Kidney glomerular epithelial cell (primary cell): Measurements from ENCODE around the gene GPN2.
"Not testable (repeated sequence)": the region's sequence is repeated elsewhere in the genome, so short reads cannot be mapped to it uniquely, and the experiment has no call there.

Experiments used
- DNase-seq: peaks from one replicate; lab custom pipeline; 2025; lab: John Stamatoyannopoulos, UW

The GPN2 gene

DNA sequence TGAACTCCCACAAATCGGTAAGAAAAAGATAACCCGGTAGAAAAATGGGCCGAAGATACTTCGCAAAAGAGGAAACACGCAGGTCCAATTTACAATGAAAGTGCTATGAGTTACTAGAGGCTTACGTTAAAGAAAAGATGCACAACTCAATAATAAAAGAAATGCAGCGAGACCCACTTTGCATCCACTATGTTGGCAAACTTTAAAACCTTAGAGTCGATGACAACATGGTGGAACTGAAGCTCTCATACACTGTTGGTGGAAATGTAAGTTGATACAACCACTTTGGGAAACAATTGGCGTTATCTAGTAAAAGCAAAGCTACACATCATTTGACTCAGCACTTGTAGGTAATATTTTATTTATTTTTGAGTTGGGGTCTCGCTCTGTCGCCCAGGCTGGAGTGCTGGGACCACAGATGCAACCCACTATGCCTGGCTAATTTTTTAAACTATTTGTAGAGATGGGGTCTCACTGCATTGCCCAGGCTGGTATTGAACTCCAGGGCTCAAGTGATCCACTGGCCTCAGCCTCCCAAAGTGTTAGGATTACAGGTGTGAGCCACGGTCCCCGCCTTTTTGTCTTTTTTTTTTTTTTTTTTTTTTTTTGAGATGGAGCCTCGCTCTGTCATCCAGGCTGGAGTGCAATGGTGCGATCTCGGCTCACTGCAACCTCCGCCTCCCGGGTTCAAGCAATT lies 10.9 kb upstream of the GPN2 start:
- DNase-seq: no peak

DNA sequence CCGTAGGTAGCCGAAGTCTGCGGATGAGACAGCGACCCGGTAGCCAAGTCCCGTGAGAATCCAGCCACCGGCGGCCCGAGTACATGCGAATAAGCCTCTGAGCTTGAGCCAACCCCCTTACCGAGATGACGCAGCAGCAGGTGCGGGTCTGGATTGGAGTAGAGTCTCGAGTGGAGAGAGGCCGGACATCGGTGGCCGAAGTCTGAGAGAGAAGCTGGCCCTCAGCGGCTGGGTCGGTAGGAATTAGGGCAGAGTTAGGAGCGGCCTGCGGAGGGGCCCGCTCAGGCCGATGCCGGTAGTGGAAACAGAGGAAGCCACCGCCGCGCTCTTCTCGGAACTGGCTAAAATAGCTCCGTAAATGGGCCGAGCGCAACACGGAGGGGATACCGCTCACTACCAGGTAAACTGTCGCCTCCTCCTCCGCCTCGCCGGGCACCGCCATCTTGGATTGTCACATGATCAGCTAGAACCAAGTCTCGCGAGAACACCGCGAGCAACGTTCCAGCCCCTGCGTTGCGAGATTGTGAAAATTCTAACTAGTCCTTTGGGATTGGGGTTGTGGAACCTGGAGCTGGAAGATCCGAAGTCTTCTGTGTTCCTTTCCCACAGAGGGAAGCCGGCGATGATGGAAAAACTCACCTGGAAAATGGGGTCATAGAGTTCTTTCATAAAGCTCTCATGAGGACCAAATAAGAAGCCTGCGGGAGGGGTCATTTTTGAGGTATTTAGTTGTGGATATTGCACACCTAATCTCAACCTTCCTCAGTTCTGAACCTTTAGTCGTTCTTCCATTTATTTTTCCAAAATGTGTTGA lies 10.1 kb upstream of the GPN2 start, which contains the start of gene GPATCH3:
Gene GPATCH3 (minus strand): TSS at position 467 of the 814 bp plus-strand sequence. CDS start 25 bp downstream, at position 442.
- DNase-seq: peak; percentile 94

DNA sequence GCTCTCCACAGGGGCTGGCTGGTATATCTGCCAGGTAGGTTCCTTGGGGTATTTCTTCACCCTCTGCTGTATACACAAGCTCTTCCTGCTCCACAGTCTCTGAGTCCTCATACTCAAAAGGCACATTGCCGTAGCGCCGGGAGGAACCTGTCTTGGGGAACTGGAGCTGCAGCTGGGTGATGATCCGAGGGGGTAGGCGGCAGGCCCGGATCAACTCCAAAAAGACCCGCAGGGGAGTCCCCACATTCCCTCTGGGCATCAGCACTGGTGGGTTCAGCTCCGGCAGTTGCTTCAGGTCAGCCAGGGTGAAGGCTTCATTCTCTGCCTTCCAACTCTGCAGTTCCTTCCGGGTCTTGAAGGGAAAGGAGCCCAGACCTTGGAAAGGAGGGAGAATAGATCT lies 7.3 kb upstream of the GPN2 start:
- no peak for DNase-seq

DNA sequence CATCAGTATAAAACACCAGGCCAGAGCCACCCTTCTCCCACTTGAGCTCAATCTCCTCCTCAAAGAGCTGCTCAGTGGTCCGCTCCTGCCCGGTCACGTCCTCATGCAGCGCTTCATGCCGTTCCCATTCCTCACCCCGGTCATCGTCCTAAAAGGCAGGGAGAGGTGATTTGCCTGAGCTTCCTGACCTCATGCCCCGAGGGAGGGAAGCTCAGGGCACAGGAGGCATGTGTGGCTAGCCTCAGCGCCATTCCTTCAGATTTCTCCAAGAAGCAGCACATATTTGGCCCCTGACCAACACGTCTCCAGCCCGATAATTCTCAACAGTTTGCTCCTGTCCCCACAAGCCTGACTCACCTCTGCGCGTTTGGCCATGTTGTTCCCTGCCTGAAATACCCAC lies 4.2 kb upstream of the GPN2 start:
- DNase-seq: no peak

DNA sequence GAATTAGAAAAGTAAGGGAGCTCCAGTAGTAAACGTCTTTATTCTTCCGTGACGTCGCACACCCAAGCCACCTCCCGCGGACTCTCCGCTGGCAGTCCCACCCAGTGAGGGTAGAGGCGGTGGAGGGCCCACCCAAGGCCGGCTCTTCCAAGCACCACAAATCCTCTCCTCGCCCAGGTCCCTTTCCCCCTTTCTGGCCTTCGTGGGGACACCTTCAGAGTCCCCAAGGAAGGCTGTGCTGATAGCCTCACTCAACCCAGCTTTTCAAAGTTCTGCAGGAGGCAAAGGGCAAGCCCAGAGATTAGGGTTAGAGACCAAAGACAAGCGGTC lies 349 bp upstream of the GPN2 start:
- no peak for DNase-seq

DNA sequence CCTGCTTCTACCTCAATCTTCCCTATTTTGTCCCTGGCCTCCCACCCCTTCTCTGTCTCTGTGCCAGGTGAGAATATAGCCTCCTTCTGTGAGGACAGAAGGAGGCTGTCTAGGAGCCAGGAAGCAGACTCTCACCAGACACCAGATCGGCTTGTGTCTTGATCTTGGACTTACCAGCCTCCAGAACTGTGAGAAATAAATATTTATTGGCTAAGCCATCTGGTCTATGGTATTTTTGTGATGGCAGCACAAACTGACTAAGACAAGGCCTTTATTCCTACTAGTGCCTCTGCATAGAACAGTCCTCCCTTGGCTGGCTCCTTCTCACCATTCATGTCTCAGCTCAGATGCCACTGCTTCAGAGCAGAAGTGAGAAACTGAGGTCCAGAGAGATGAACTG lies 1.9 kb downstream of the GPN2 start:
- DNase-seq: no peak

DNA sequence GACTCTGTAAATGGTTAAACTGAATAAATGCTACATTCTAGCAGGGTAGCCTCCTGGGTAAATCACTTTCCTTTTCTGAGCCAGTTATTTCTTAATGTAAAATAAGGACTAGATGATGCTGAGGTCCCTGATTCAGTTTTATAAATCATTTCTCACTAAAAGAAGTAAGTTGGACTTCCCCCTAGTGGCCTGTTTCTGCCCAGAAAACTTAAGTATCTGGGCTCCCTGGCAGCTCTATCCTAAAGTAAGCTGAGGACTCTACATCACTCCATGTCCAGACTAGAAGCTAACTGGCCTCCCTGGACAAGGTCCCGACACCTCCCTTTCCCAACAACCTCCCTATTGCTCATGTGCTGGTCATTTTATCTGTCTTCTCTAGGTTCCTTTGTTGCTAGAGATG lies 3.0 kb downstream of the GPN2 start:
- peak; percentile 34 for DNase-seq

DNA sequence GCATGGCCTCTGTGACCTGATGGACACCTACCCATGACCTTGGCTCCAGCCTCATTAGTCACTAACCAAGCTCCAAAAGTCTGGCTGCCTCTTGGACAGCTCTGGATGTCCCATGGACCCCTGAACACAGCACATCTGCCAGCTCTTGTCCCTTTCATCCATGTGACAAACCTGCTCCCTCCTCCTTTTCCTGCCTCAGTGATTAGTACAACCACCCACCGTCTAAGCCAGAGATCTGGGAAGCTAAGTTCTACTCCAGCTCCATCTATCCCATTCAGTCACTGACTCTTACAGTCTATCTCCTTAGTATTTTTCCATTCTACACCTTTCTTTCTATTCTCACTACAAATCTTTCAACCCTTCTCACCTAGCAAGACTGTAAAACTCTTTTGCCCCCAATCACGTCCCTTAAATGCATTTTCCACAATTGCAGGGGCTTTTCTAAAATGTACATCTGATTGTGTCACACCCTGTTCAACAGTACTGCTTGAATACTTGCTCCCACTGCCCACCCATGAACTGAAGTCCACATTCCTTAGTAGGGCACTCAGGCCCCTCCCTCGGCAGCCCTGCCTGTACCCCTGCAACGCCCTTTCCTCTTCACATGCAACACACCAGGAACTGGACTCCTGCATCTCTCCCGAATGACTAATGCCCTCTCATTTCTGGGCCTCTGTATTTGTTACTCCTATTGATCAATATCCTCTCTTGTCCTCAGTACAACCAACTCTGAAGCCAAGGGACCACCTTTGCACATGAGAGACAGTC lies 7.2 kb downstream of the GPN2 start:
- no peak for DNase-seq

DNA sequence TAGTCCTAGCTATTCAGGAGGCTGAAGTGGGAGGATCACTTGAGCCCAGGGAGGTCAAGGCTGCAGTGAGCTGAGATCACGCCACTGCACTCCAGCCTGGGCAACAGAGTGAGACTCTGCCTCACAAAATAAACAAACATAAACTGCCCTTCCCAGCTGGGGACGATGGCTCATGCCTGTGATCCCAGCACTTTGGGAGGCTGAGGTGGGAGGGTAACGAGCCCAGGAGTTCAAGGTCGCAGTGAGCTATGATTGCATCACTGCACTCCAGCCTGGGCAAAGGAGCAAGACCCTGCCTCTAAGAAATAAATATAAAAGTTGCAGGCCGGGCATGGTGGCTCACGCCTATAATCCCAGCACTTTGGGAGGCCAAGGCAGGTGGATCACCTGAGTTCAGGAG lies 8.5 kb downstream of the GPN2 start:
- not testable (repeated sequence) for DNase-seq

DNA sequence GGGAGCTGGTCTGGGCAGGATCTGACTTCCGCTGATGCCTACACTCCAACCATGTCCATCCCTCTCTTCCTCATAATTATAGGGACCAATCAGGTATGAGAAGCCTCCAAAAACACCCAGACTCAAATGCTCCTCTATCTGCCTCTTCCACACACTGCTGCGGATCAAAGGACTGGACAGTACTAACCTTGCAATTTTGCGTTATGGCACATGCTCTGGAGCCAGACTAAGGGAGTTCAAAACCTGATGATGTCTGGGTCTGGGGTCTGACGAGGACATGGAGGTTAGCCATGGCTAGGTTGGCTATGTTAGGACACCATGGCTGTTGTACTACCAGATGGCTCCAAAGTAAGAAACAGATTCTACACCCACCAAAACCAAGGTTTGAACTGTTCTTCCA lies 10.3 kb downstream of the GPN2 start:
- no peak for DNase-seq

DNA sequence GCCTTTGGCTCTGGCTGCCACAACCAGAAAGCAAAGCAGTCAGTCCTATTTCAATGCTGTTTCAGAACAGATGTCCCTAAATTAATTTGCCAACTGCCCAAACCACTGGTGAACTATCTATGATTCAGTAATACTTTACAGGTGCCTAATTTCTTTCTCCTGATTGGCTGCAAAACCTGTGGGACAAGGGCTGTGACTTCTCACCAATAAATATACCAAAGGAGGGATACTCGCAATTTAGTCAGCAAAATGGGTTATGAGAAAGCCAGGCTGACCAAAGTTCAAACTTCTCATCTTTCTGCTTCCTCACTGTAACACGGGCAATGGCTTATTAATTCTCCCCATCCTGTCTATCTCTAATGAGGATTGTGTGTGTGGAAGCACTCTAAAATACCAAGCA lies 12.8 kb downstream of the GPN2 start:
- DNase-seq: no peak

DNA sequence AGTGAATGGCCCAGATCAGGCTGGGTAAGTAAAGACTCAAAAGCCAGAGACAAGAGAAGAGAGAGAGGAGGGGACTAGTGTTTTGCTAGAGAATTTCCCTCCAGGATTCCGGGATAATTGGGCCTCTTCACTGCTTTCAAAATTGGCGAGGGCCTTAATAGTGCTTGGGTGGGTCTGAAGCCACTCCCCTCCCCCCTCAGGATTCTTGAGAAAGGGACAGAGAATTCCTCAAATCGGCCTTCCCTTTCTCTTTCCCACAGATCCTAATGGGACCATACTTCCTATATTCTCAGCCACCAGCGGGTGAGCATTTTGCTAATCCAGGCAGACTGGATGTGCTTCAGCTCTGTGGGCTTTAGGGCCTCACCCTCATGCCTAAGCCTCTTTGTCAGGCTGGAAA lies 15.2 kb downstream of the GPN2 start:
- DNase-seq: no peak

DNA sequence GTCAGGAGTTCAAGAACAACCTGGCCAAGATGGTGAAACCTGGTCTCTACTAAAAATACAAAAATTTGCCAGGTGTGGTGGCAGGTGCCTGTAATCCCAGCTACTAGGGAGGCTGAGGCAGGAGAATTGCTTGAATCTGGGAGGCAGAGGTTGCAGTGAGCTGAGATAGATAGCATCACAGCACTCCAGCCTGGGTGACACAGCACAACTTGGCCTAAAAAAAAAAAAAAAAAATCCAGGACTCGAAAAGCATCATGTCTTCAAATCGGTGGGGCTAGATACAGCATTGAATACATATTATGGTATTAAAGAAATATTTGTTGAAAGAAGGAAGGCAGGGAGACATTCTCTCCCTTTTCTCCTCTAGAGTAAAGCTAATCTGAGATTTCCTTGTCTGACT lies 17.0 kb downstream of the GPN2 start:
- not testable (repeated sequence) for DNase-seq

DNA sequence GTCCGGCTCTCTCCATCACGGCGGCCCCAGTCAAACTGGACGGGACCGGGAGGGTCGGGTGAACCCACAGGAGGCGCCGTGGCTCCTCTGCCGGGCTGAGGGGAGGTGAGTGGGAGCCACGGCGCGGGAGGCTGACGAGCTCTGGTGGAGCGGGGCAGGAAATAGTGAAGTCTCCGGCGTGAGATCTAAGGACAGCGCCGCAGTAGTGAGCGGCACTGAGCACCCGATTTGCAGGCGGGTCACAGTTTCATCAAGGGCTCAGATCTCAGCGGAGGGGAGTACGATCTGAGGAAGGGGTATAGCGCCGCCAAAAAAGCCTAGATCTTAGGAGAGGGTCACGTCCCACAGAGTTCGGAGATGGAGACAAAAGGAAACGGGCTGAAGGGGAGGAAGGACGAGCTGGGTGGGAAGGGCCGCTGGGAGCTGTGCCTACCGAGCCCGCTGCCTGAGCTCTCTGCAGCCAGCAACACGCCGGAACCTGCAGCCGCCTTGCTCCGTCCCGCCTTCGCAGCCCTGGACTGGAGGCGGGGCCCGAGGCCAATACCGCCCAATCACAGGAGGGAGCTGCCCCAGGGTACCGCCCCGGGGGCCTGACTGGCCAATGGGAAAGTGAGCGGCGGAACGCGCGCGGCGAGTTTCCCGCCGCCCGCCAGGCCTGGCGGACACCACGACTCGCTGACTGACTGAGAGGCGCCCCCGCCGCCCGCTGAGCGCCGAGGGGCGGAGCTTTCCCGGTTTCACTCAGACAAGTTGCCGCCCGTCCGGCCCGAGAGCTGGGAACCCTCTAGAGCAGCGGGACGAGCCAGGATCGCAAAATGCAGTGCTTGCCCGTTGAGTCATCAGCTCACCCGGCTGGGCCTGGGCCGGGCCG lies 25.2 kb downstream of the GPN2 start:
- peak; percentile 98 for DNase-seq

DNA sequence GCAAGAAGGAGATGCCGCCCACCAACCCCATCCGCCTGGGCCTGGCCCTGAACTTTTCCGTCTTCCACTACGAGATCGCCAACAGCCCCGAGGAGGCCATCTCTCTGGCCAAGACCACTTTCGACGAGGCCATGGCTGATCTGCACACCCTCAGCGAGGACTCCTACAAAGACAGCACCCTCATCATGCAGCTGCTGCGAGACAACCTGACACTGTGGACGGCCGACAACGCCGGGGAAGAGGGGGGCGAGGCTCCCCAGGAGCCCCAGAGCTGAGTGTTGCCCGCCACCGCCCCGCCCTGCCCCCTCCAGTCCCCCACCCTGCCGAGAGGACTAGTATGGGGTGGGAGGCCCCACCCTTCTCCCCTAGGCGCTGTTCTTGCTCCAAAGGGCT lies 26.4 kb downstream of the GPN2 start:
- DNase-seq: no peak

DNA sequence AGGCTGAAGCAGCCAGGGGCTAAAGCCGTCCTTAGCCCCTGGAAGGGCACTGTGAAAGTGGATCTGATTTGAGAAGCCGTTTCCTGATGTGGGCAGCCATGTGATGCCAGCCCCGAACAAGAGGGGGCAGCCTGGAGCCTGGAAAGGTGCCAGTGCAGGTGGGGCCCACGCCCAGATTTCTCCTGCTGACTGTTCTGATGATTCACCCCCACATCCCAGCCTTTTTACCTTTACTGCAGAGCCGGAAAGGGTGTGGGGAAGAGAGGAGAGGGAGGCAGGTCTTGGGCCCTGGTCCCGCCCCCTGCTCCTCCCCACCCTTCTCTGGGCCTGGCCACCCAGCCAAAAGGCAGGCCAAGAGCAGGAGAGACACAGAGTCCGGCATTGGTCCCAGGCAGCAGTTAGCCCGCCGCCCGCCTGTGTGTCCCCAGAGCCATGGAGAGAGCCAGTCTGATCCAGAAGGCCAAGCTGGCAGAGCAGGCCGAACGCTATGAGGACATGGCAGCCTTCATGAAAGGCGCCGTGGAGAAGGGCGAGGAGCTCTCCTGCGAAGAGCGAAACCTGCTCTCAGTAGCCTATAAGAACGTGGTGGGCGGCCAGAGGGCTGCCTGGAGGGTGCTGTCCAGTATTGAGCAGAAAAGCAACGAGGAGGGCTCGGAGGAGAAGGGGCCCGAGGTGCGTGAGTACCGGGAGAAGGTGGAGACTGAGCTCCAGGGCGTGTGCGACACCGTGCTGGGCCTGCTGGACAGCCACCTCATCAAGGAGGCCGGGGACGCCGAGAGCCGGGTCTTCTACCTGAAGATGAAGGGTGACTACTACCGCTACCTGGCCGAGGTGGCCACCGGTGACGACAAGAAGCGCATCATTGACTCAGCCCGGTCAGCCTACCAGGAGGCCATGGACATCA lies 27.1 kb downstream of the GPN2 start, which contains the start of gene SFN:
Gene SFN (plus strand): TSS at position 369 of the 904 bp plus-strand sequence. CDS start 64 bp downstream, at position 433.
- peak; percentile 8 for DNase-seq

DNA sequence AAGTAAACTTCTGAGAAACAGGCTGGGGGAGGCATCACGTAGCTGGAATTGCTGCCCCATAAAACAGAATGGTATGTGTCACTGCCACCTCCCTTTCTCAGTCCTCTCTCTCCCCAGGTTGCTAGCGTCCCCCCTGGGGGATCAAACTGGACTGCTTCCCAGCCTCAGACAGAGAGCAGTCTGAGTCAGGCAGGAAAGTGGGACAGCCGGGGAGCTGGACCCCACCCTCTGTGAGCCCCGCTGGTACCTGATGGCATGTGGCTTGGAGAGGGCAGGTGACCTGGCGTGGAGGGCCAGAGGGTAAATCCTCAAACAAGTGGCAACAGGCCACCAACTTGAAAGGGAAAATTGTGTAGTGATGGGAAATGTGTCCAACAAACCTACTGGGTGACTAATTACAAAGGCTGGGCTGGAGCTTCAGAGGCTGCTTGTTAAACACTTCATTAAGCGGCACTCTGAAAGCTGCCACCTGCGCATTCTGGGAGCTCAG lies 28.1 kb downstream of the GPN2 start:
- DNase-seq: peak; percentile 7

DNA sequence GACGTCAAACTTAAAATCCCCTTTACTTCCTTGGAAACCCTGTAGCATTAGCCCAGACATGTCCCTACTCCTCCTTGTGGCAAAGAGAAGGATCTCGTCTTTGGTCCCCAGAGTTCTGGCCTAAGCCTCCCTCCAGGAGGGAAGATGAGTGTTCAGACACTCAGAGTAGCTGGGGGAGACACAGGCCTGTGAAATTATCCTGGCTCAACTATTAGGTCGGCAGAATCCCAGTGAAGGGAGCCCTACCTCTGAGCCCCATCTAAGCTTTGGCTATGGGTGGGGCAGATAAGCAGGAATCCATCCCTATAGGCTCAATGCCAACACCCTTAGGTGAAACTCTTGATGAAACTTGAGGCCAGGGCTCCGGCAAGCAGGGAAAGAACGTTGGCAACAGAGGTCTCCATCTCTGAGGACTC lies 28.8 kb downstream of the GPN2 start:
- peak; percentile 1 for DNase-seq

DNA sequence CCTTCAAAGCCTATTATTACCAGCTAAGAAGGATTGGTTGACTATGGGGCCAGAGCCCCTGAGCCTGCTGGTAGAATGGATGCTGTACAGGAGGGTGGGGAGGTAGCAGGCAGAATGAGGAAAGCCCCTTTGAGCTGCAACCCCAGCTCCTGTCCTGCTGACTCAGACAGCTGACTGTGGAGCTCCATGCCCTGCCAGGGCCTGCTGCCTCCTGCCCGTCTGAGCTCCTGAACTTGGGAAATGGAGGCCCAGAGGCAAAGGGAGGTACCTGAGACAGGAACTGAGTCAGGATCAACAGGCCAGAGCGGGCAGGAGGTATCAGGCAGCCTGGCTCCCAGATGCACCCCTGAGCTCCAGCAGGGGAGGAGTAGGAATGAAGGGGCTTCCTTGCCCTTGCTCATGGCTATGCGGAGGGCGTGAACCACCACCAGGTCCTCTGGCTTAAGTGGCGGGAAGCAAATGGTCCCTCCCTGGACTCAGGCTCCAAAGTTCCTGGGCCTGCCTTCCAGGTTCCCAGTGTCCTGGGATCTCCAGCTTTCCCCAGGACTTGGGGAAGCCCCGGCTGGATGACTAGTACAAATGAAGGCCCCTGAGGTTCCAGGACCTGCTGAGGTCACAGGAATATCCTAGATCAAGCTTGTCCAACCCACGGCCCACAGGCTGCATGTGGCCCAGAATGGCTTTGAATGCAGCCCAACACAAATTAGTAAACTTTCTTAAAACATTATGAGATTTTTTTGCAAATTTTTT lies 31.0 kb downstream of the GPN2 start:
- DNase-seq: no peak

DNA sequence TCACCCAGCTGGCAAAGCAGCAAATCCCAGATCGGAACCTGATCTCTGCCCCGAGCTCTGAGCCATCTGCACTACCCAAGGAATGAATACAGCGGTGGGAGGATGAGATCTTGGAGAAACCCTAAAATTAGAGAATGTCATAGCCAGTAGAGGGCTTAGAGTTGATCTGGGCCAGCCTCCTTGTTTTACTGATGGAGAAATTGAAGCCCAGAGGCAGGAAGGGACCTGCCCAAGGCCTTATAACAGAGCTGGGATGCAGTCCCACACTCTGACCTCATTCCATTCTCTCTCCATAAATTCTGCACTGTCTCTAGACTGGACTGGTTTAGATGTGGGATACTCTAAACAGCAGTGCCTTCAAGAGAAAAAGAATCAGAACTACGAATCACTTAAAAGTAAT lies 31.9 kb downstream of the GPN2 start:
- no peak for DNase-seq
